ENCODE results near the gene DCDC2C.

DNA sequence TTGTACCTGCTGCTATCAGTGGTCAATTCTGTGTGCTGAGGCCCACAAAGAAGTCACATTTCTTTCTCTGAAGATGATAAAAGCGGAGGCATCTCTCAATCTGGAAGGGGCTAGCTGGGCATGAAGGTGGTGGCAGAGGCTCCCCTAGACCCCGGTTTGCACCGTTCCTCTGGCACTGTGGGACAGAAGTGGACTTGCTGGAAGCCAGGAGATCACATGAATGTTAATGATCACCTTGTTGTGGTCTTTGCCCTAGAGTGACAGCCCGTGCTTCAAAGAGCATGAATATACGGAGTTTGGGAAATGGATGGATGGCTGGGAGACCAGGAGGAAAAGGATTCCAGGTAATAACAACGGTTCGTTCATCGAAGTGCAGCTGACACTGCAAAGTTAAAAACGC lies 25.2 kb upstream of the DCDC2C start:
- no peak for TF ChIP-seq POLR2A (IDR thresholded peaks at IDR 0.05; ENCODE audit: low read depth, low read length)
- TF ChIP-seq, protein P1, sequence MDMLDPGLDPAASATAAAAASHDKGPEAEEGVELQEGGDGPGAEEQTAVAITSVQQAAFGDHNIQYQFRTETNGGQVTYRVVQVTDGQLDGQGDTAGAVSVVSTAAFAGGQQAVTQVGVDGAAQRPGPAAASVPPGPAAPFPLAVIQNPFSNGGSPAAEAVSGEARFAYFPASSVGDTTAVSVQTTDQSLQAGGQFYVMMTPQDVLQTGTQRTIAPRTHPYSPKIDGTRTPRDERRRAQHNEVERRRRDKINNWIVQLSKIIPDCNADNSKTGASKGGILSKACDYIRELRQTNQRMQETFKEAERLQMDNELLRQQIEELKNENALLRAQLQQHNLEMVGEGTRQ (IDR thresholded peaks at IDR 0.05; ENCODE audit: low read depth, low read length), result no peak
- TF ChIP-seq MAZ (IDR thresholded peaks at IDR 0.05; ENCODE audit: borderline replicate concordance, low read depth, low read length), result no peak
- TF ChIP-seq, protein P2, sequence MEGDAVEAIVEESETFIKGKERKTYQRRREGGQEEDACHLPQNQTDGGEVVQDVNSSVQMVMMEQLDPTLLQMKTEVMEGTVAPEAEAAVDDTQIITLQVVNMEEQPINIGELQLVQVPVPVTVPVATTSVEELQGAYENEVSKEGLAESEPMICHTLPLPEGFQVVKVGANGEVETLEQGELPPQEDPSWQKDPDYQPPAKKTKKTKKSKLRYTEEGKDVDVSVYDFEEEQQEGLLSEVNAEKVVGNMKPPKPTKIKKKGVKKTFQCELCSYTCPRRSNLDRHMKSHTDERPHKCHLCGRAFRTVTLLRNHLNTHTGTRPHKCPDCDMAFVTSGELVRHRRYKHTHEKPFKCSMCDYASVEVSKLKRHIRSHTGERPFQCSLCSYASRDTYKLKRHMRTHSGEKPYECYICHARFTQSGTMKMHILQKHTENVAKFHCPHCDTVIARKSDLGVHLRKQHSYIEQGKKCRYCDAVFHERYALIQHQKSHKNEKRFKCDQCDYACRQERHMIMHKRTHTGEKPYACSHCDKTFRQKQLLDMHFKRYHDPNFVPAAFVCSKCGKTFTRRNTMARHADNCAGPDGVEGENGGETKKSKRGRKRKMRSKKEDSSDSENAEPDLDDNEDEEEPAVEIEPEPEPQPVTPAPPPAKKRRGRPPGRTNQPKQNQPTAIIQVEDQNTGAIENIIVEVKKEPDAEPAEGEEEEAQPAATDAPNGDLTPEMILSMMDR (conservative IDR thresholded peaks at IDR 0.05; ENCODE audit: low read depth, low read length), result no peak
- TF ChIP-seq RAD21 (IDR thresholded peaks at IDR 0.05; ENCODE audit: low read length), result no peak
- TF ChIP-seq RFX5 (IDR thresholded peaks at IDR 0.05; ENCODE audit: low read depth, low read length), result no peak
- TF ChIP-seq CHD1 (IDR thresholded peaks at IDR 0.05; ENCODE audit: low read depth, low read length), result no peak
- no peak for TF ChIP-seq MXI1 (IDR thresholded peaks at IDR 0.05; ENCODE audit: borderline replicate concordance, low read depth, low read length)
- TF ChIP-seq SMC3 (IDR thresholded peaks at IDR 0.05; ENCODE audit: low read depth, low read length), result no peak
- TF ChIP-seq CEBPB (IDR thresholded peaks at IDR 0.05; ENCODE audit: low read depth, low read length), result no peak
- TF ChIP-seq BHLHE40 (IDR thresholded peaks at IDR 0.05; ENCODE audit: low read depth, low read length), result no peak
- TF ChIP-seq MAFK (IDR thresholded peaks at IDR 0.05; ENCODE audit: low read depth, low read length), result no peak
- no peak for TF ChIP-seq NFE2L2 (IDR thresholded peaks at IDR 0.05; ENCODE audit: low read depth, low read length)
